Neutrophil (primary cell): Measurements from ENCODE around the gene PTHLH.

ENCODE experiments used
- H3K27ac ChIP-seq: fragments of 200-600 bp; sonication (generic); 2 replicates; pipeline ENCODE4 v1.5.1; 2016; ENCODE audit warnings: mild to moderate bottlenecking, moderate library complexity
- H3K27me3 ChIP-seq: fragments of 200-600 bp; sonication (generic); 2 replicates; pipeline ENCODE4 v1.6.0; 2016; ENCODE audit warnings: mild to moderate bottlenecking
- H3K36me3 ChIP-seq: fragments of 200-600 bp; sonication (generic); 2 replicates; pipeline ENCODE4 v1.5.1; 2017
- H3K4me1 ChIP-seq, 2 experiments: fragments of 200-600 bp in 1 of 2; sonication (generic) in 1 of 2; 1 replicate in 1 of 2; 2 replicates in 1 of 2; pipeline versions ENCODE4 v1.5.1 to v1.6.1; 2013 to 2016; ENCODE audit warnings: low read depth in 1 of 2, low read length in 1 of 2, mild to moderate bottlenecking in 1 of 2, moderate library complexity in 1 of 2; ENCODE audit not compliant: control insufficient read depth in 1 of 2, insufficient read depth in 1 of 2
- H3K4me3 ChIP-seq, 2 experiments: fragments of 200-600 bp in 1 of 2; sonication (generic) in 1 of 2; 1 replicate in 1 of 2; 2 replicates in 1 of 2; pipeline ENCODE4 v1.5.1; 2013 to 2016; ENCODE audit warnings: low read depth in 1 of 2, low read length in 1 of 2, mild to moderate bottlenecking in 1 of 2, moderate library complexity in 1 of 2
- H3K9me3 ChIP-seq: fragments of 200-600 bp; sonication (generic); 2 replicates; pipeline ENCODE4 v1.5.1; 2016
- CTCF ChIP-seq: fragments of 200-600 bp; sonication (generic); IDR thresholded peaks from 2 replicates; pipeline ENCODE4 v1.5.1; 2016; ENCODE audit warnings: antibody characterized with exemption

The PTHLH gene

GRCh38 chr12:27924350-27925135 lies 48.0 kb downstream of the PTHLH start:
- no peak overlapping the region for H3K27ac ChIP-seq
- H3K4me3 ChIP-seq: no peak overlapping the region
- no peaks in the 10 kb centered on the region for H3K36me3 ChIP-seq
- H3K9me3 ChIP-seq: no peaks in the 10 kb centered on the region
- no peaks in the 10 kb centered on the region for H3K4me1 ChIP-seq
- peaks cover 23% of the 10 kb centered on the region for H3K27me3 ChIP-seq
- TF ChIP-seq CTCF: no peak

- Histone ChIP-seq H3K27me3 (peaks cover 19% of the 10 kb centered on the region), H3K27ac (no peak overlapping the region), H3K4me1 (no peaks in the 10 kb centered on the region), H3K9me3 (no peaks in the 10 kb centered on the region), H3K4me3 (no peak overlapping the region), H3K36me3 (no peaks in the 10 kb centered on the region)
- TF ChIP-seq CTCF: no peak
Observed at GRCh38 chr12:27922531-27923139, 49.9 kb downstream of the PTHLH start.

GRCh38 chr12:27919671-27920235 lies 52.8 kb downstream of the PTHLH start:
- Histone ChIP-seq H3K9me3 (no peaks in the 10 kb centered on the region), H3K27ac (no peak overlapping the region), H3K36me3 (no peaks in the 10 kb centered on the region), H3K27me3 (peaks cover 10% of the 10 kb centered on the region), H3K4me3 (no peak overlapping the region), H3K4me1 (no peaks in the 10 kb centered on the region)
- TF ChIP-seq CTCF: no peak

GRCh38 chr12:27915536-27915935 lies 57.0 kb downstream of the PTHLH start:
- no peaks in the 10 kb centered on the region for H3K4me1 ChIP-seq
- H3K27me3 ChIP-seq: peaks cover 24% of the 10 kb centered on the region
- H3K36me3 ChIP-seq: no peaks in the 10 kb centered on the region
- no peaks in the 10 kb centered on the region for H3K9me3 ChIP-seq
- no peak overlapping the region for H3K27ac ChIP-seq
- H3K4me3 ChIP-seq: no peak overlapping the region
- TF ChIP-seq CTCF: no peak

GRCh38 chr12:27915021-27915420 lies 57.5 kb downstream of the PTHLH start:
- Histone ChIP-seq H3K4me3 (no peak overlapping the region), H3K36me3 (no peaks in the 10 kb centered on the region), H3K27ac (no peak overlapping the region), H3K4me1 (no peaks in the 10 kb centered on the region), H3K27me3 (peaks cover 19% of the 10 kb centered on the region), H3K9me3 (no peaks in the 10 kb centered on the region)
- no peak for TF ChIP-seq CTCF
